ENCODE results near the gene DNMT3A.

DNA sequence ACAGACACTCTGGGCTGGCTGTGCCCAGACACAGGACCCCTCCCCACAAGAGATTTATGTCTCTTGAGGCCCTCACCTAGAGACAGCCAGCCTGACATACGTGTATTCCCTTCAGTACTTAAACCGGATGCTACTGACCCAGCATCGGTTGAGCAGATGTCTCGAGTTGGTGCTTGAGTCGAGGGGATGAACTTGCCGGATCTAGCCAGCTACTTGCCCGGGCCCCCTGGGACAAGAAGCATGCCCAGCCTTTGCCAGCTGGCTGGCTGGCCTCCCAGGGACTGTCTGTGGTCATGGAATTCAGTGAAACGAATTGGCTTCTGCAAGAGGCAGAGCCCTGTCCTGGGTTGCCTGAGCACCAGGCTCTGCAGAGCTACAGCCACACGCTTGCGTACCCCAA lies 36.0 kb downstream of the DNMT3A start:
- TF ChIP-seq, protein P1, sequence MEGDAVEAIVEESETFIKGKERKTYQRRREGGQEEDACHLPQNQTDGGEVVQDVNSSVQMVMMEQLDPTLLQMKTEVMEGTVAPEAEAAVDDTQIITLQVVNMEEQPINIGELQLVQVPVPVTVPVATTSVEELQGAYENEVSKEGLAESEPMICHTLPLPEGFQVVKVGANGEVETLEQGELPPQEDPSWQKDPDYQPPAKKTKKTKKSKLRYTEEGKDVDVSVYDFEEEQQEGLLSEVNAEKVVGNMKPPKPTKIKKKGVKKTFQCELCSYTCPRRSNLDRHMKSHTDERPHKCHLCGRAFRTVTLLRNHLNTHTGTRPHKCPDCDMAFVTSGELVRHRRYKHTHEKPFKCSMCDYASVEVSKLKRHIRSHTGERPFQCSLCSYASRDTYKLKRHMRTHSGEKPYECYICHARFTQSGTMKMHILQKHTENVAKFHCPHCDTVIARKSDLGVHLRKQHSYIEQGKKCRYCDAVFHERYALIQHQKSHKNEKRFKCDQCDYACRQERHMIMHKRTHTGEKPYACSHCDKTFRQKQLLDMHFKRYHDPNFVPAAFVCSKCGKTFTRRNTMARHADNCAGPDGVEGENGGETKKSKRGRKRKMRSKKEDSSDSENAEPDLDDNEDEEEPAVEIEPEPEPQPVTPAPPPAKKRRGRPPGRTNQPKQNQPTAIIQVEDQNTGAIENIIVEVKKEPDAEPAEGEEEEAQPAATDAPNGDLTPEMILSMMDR (IDR thresholded peaks at IDR 0.05): no peak
- TF ChIP-seq POLR2AphosphoS5 (IDR thresholded peaks at IDR 0.05) (no peak), POLR2A (IDR thresholded peaks at IDR 0.05; ENCODE audit: low read depth) (no peak), EP300 (IDR thresholded peaks at IDR 0.05) (no peak)
